NCI-H510A treated with DMSO at 0.1 percent for 48 hours (cell line): Measurements from ENCODE around the gene SLIT1.

ENCODE experiments used
- DNase-seq: peaks from one replicate; lab custom pipeline; 2025; lab: John Stamatoyannopoulos, UW

SLIT1 gene

GRCh38 chr10:97139651-97140048 lies 46.1 kb downstream of the SLIT1 start:
- no peak for DNase-seq

GRCh38 chr10:97138846-97139245 lies 46.9 kb downstream of the SLIT1 start:
- peak; percentile 13 for DNase-seq

GRCh38 chr10:97138174-97138573 lies 47.6 kb downstream of the SLIT1 start:
- peak; percentile 41 for DNase-seq

GRCh38 chr10:97136756-97137155 lies 49.0 kb downstream of the SLIT1 start:
- peak; percentile 31 for DNase-seq

- DNase-seq, result no peak
These were observed 50.3 kb downstream of the SLIT1 start for GRCh38 chr10:97135464-97135863.

- no peak for DNase-seq
These were observed 50.8 kb downstream of the SLIT1 start for GRCh38 chr10:97134983-97135382.

GRCh38 chr10:97134110-97134509 lies 51.6 kb downstream of the SLIT1 start:
- no peak for DNase-seq

GRCh38 chr10:97132273-97132672 lies 53.5 kb downstream of the SLIT1 start:
- DNase-seq, result no peak

- no peak for DNase-seq
These were observed 54.1 kb downstream of the SLIT1 start for GRCh38 chr10:97131666-97132065.

- no peak for DNase-seq
These were observed 54.6 kb downstream of the SLIT1 start for GRCh38 chr10:97131181-97131628.

GRCh38 chr10:97129666-97130065 lies 56.1 kb downstream of the SLIT1 start:
- no peak for DNase-seq

- DNase-seq, result peak; percentile 75
These were observed 57.1 kb downstream of the SLIT1 start for GRCh38 chr10:97128516-97129154.

- no peak for DNase-seq
These were observed 57.7 kb downstream of the SLIT1 start for GRCh38 chr10:97128039-97128492.

GRCh38 chr10:97127509-97127908 lies 58.2 kb downstream of the SLIT1 start:
- no peak for DNase-seq

- peak; percentile 24 for DNase-seq
These were observed 61.5 kb downstream of the SLIT1 start for GRCh38 chr10:97124211-97124610.

GRCh38 chr10:97123765-97124164 lies 62.0 kb downstream of the SLIT1 start:
- peak; percentile 80 for DNase-seq

- DNase-seq, result no peak
These were observed 64.7 kb downstream of the SLIT1 start for GRCh38 chr10:97121041-97121440.

- no peak for DNase-seq
These were observed 65.4 kb downstream of the SLIT1 start for GRCh38 chr10:97120370-97120769.

- DNase-seq, result no peak
These were observed 66.6 kb downstream of the SLIT1 start for GRCh38 chr10:97119058-97119745.

GRCh38 chr10:97117372-97117771 lies 68.4 kb downstream of the SLIT1 start:
- DNase-seq, result peak; percentile 44

GRCh38 chr10:97116462-97117162 lies 69.1 kb downstream of the SLIT1 start:
- no peak for DNase-seq

- no peak for DNase-seq
These were observed 69.9 kb downstream of the SLIT1 start for GRCh38 chr10:97115846-97116245.

- DNase-seq, result no peak
These were observed 74.1 kb downstream of the SLIT1 start for GRCh38 chr10:97111615-97112014.
